Measurements from ENCODE around the gene CCDC137. TPM values are rescaled to one million over a fixed set of nuclear protein-coding genes. Genes with fewer than 3 reads are reported as not detected.

The CCDC137 gene
- total and polyA plus RNA-seq, 2 of the 13 experiments (the other 11 are each of a cell fraction or from before 2014, with no cell fraction given): 14.6 to 39.1 TPM

DNA sequence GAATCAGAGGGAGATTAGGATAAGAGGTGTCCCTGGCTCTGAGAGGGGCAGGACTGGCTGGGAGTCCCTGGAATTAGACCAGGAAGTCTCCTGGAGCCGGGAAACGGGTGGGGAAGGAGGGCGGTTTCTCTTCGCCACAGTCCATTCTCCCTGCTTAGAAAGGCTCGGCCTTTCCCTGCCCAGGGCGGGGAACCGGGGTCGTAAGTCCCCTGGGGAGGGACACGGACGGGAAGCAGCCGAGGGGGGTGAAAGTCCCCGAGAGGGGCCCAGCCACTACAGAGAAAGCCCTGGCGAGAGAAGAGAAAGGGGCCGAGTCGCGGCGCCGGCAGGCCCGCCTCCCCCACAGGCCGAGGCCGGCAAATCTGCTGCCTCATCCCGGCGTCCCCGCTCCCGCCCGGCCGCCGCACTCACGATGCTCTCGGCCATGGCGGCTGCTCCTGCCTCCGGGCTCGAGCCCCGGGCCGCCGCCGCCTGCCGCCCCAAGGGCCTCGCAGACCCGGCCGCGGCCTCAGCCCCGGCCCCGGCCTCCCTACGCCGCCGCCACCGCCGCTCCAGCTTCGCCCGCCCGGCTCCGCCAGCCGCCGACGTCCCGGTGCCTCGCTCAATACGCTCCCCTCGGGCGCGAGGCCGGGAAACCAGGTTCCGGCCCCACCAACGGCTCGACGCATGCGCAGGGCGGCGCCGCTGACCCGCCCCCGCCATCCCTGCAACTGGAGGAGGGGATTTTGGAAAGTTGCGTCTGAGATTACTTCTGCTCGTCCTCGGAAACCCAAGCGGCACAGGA is 29.8 kb upstream of the CCDC137 start, which contains the start of the genes NPLOC4 and TSPAN10 (continued):
- TF ChIP-seq, protein P1, sequence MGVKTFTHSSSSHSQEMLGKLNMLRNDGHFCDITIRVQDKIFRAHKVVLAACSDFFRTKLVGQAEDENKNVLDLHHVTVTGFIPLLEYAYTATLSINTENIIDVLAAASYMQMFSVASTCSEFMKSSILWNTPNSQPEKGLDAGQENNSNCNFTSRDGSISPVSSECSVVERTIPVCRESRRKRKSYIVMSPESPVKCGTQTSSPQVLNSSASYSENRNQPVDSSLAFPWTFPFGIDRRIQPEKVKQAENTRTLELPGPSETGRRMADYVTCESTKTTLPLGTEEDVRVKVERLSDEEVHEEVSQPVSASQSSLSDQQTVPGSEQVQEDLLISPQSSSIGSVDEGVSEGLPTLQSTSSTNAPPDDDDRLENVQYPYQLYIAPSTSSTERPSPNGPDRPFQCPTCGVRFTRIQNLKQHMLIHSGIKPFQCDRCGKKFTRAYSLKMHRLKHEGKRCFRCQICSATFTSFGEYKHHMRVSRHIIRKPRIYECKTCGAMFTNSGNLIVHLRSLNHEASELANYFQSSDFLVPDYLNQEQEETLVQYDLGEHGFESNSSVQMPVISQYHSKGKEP (CRISPR knock-in tag; IDR thresholded peaks at IDR 0.05): no peak
- TF ChIP-seq, protein P2, sequence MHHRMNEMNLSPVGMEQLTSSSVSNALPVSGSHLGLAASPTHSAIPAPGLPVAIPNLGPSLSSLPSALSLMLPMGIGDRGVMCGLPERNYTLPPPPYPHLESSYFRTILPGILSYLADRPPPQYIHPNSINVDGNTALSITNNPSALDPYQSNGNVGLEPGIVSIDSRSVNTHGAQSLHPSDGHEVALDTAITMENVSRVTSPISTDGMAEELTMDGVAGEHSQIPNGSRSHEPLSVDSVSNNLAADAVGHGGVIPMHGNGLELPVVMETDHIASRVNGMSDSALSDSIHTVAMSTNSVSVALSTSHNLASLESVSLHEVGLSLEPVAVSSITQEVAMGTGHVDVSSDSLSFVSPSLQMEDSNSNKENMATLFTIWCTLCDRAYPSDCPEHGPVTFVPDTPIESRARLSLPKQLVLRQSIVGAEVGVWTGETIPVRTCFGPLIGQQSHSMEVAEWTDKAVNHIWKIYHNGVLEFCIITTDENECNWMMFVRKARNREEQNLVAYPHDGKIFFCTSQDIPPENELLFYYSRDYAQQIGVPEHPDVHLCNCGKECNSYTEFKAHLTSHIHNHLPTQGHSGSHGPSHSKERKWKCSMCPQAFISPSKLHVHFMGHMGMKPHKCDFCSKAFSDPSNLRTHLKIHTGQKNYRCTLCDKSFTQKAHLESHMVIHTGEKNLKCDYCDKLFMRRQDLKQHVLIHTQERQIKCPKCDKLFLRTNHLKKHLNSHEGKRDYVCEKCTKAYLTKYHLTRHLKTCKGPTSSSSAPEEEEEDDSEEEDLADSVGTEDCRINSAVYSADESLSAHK (CRISPR knock-in tag; IDR thresholded peaks at IDR 0.05; ENCODE audit: borderline replicate concordance): no peak; the same call in 1 of the 2 replicates
- TF ChIP-seq ZBTB21 (CRISPR knock-in tag; IDR thresholded peaks at IDR 0.05) (no peak; the same call in 1 of the 2 replicates), YEATS2 (CRISPR knock-in tag; IDR thresholded peaks at IDR 0.05; ENCODE audit: borderline replicate concordance) (peak; percentile 88), RFX5 (IDR thresholded peaks at IDR 0.05; ENCODE audit: low read depth, low read length) (peak; percentile 79), NCOA2 (CRISPR knock-in tag; IDR thresholded peaks at IDR 0.05) (peak; percentile 51), ZNF382 (CRISPR knock-in tag; IDR thresholded peaks at IDR 0.05; ENCODE audit: borderline replicate concordance) (no peak), JUN (CRISPR knock-in tag; IDR thresholded peaks at IDR 0.05) (no peak), ZNF709 (CRISPR knock-in tag; IDR thresholded peaks at IDR 0.05) (peak; percentile 85), PHF21A (CRISPR knock-in tag; IDR thresholded peaks at IDR 0.05) (peak; percentile 64; the same call in 1 of the 2 replicates), ZNF430 (CRISPR knock-in tag; IDR thresholded peaks at IDR 0.05) (peak; percentile 92), SRSF1 (optimal IDR thresholded peaks at IDR 0.05; ENCODE audit: low read depth, low read length) (peak; percentile 92), MAF1 (CRISPR knock-in tag; IDR thresholded peaks at IDR 0.05; ENCODE audit: borderline replicate concordance) (peak; percentile 82; the same call in 1 of the 2 replicates)
- TF ChIP-seq, protein P3, sequence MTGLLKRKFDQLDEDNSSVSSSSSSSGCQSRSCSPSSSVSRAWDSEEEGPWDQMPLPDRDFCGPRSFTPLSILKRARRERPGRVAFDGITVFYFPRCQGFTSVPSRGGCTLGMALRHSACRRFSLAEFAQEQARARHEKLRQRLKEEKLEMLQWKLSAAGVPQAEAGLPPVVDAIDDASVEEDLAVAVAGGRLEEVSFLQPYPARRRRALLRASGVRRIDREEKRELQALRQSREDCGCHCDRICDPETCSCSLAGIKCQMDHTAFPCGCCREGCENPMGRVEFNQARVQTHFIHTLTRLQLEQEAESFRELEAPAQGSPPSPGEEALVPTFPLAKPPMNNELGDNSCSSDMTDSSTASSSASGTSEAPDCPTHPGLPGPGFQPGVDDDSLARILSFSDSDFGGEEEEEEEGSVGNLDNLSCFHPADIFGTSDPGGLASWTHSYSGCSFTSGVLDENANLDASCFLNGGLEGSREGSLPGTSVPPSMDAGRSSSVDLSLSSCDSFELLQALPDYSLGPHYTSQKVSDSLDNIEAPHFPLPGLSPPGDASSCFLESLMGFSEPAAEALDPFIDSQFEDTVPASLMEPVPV (CRISPR knock-in tag; IDR thresholded peaks at IDR 0.05): no peak; the same call in 1 of the 2 replicates
- TF ChIP-seq, protein P4, sequence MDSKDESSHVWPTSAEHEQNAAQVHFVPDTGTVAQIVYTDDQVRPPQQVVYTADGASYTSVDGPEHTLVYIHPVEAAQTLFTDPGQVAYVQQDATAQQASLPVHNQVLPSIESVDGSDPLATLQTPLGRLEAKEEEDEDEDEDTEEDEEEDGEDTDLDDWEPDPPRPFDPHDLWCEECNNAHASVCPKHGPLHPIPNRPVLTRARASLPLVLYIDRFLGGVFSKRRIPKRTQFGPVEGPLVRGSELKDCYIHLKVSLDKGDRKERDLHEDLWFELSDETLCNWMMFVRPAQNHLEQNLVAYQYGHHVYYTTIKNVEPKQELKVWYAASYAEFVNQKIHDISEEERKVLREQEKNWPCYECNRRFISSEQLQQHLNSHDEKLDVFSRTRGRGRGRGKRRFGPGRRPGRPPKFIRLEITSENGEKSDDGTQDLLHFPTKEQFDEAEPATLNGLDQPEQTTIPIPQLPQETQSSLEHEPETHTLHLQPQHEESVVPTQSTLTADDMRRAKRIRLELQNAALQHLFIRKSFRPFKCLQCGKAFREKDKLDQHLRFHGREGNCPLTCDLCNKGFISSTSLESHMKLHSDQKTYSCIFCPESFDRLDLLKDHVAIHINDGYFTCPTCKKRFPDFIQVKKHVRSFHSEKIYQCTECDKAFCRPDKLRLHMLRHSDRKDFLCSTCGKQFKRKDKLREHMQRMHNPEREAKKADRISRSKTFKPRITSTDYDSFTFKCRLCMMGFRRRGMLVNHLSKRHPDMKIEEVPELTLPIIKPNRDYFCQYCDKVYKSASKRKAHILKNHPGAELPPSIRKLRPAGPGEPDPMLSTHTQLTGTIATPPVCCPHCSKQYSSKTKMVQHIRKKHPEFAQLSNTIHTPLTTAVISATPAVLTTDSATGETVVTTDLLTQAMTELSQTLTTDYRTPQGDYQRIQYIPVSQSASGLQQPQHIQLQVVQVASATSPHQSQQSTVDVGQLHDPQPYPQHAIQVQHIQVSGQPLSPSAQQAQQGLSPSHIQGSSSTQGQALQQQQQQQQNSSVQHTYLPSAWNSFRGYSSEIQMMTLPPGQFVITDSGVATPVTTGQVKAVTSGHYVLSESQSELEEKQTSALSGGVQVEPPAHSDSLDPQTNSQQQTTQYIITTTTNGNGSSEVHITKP (CRISPR knock-in tag; IDR thresholded peaks at IDR 0.05; ENCODE audit: low read depth): 0 out of 2 replicates have a peak, but pooled peaks have one; percentile 48
- TF ChIP-seq, protein P5, sequence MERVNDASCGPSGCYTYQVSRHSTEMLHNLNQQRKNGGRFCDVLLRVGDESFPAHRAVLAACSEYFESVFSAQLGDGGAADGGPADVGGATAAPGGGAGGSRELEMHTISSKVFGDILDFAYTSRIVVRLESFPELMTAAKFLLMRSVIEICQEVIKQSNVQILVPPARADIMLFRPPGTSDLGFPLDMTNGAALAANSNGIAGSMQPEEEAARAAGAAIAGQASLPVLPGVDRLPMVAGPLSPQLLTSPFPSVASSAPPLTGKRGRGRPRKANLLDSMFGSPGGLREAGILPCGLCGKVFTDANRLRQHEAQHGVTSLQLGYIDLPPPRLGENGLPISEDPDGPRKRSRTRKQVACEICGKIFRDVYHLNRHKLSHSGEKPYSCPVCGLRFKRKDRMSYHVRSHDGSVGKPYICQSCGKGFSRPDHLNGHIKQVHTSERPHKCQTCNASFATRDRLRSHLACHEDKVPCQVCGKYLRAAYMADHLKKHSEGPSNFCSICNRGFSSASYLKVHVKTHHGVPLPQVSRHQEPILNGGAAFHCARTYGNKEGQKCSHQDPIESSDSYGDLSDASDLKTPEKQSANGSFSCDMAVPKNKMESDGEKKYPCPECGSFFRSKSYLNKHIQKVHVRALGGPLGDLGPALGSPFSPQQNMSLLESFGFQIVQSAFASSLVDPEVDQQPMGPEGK (CRISPR knock-in tag; IDR thresholded peaks at IDR 0.05): peak; percentile 85
